Suppressor macrophage (primary cell): Measurements from ENCODE around the gene RAPGEF4.
A peak's percentile ranks its signal among the peaks of the same experiment; 100 is the strongest.
"Not testable (repeated sequence)": the region's sequence is repeated elsewhere in the genome, so short reads cannot be mapped to it uniquely, and the experiment has no call there.

ENCODE experiments used
- DNase-seq, 4 experiments: peaks; one replicate each; pipeline ENCODE4 v3.0.0-alpha.2; 2020 to 2022

The RAPGEF4 gene

GRCh38 chr2:173075781-173076580, 340.3 kb downstream of the RAPGEF4 start, which contains the start of gene MAP3K20:
Gene MAP3K20 (plus strand): TSS chr2:173075846. CDS start chr2:173091032, 15,186 bp downstream.
- peak; percentile 81 to 87 (median 86) for DNase-seq

GRCh38 chr2:173076581-173077345, 341.1 kb downstream of the RAPGEF4 start:
- DNase-seq, result peak in 3 of 4 experiments; percentile 4 to 38 (median 14)

GRCh38 chr2:173077506-173078177, 342.0 kb downstream of the RAPGEF4 start:
- DNase-seq, result no peak

- DNase-seq, result no peak
Measured at GRCh38 chr2:173079141-173079540, 343.5 kb downstream of the RAPGEF4 start.

GRCh38 chr2:173079973-173080860, 344.6 kb downstream of the RAPGEF4 start:
- DNase-seq, result no peak

- DNase-seq, result no peak
Measured at GRCh38 chr2:173086518-173087213, 351.0 kb downstream of the RAPGEF4 start.

GRCh38 chr2:173087214-173087581, 351.6 kb downstream of the RAPGEF4 start:
- DNase-seq, result peak in 1 of 4 experiments; percentile 30

GRCh38 chr2:173087793-173088496, 352.3 kb downstream of the RAPGEF4 start:
- DNase-seq, result no peak

GRCh38 chr2:173090276-173090877, 354.7 kb downstream of the RAPGEF4 start:
- no peak for DNase-seq

- DNase-seq, result no peak
Measured at GRCh38 chr2:173090973-173091660, 355.5 kb downstream of the RAPGEF4 start.

- DNase-seq, result no peak
Measured at GRCh38 chr2:173091910-173092309, 356.3 kb downstream of the RAPGEF4 start.

- no peak for DNase-seq
Measured at GRCh38 chr2:173092844-173093402, 357.3 kb downstream of the RAPGEF4 start.

- not testable (repeated sequence) for DNase-seq
Measured at GRCh38 chr2:173093617-173094016, 358.0 kb downstream of the RAPGEF4 start.

GRCh38 chr2:173094731-173095130, 359.1 kb downstream of the RAPGEF4 start:
- no peak for DNase-seq

- DNase-seq, result no peak
Measured at GRCh38 chr2:173095356-173095755, 359.7 kb downstream of the RAPGEF4 start.

GRCh38 chr2:173099271-173099670, 363.6 kb downstream of the RAPGEF4 start:
- no peak for DNase-seq

- no peak for DNase-seq
Measured at GRCh38 chr2:173099804-173100203, 364.2 kb downstream of the RAPGEF4 start.

GRCh38 chr2:173101687-173102086, 366.0 kb downstream of the RAPGEF4 start:
- peak; percentile 11 to 48 (median 20) for DNase-seq
